Medulla oblongata (tissue), 1 donor: Measurements from ENCODE around the gene IL20RB.

ENCODE experiments used
- DNase-seq: peaks from one replicate; pipeline ENCODE4 v3.0.0-alpha.2; 2015; ENCODE audit errors: extremely low spot score

IL20RB gene

DNA sequence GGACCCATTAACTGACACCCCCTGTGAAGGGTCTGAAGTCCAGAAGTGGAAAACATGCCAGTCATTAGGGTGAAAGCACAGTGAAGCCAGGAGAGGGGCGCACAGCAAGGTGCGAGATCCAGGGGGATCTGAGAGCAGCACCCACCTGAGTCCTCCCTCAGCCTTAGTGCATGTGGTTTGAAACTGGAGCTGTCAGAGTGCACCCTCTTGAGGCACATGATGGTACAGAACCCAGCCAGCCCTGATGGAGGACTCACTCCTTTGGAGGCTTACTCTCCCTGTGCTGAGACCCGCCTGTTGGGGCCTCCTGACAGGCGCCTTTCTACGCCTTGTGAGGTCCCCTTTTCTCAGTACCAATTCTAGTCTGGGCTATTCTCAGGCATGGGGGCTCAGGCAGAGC lies 77.8 kb downstream of the IL20RB start:
- DNase-seq: no peak

DNA sequence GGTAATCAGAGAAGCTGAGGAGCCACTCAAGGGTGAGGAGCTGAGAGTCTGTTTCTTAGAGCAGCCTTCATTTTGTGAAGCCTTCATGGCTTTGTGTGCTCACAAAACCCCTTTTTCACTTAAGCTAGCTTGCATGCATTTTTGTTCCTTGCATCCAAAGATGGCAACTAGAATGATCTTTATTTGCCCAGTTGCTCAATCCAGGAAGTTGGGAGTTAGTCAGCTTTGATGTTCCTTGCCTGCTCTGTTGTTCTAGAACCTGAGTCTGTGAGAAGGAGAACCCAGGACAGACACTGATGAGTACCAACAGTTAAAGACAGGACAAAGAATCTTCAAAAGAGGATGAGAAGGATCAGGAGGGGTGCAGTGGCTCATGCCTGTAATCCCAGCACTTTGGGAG lies 81.8 kb downstream of the IL20RB start:
- no peak for DNase-seq

DNA sequence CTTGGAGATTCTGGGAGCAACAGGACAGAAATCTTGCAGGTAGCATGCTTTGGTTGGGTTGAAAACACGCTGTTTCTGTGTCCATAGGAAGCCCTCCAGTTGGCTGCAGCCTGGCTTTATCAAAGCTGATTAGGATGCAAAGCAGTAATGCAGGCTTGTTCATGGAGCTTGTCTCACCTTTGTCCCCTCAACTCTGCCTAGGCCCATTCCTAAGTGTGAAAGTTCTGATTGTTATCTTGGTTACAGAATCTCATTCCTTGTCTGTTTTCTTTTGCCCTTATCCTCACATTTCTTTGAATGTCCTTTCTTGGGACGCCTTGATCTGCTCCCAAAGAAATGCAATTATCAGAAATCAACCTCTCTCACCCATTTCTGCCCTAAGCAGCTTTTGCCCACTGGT lies 83.5 kb downstream of the IL20RB start:
- no peak for DNase-seq

DNA sequence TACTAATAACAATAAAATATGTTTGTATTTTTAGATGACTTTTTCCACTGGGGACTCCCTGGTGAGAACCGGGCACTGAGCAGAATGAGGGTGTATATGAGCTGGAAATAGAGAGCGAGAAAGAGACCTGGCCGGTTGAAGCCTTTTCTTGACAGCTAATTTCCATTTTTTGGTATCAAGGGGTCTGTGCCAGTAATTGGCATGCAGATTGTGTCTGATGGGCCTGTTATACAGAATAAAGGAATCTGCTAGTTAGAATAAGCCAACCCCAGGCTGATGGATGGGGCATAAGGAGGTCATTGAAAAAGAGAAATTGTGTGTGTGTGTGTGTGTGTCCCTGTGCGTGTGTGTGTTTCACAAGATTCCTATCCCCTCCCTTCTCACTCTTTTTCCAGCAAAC lies 83.9 kb downstream of the IL20RB start:
- no peak for DNase-seq

DNA sequence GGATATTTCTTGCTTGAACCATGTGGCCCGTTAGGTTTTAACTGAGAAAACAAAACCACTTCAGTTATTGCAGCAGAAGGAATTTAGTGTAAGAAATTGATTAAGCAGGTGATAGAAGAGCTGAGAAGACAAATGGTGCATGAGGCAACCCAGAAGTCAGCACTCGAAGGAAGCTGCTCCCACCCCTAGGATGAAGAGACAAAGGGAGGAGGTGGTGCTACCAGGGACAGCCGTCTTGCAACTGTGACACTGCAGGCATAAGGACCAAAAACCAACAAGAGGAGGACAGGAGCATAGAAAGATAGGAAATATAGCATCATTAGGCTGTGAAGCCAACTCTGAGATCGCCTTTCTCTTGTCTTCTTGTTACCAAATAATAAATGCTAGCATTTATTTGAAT lies 89.0 kb downstream of the IL20RB start:
- no peak for DNase-seq

DNA sequence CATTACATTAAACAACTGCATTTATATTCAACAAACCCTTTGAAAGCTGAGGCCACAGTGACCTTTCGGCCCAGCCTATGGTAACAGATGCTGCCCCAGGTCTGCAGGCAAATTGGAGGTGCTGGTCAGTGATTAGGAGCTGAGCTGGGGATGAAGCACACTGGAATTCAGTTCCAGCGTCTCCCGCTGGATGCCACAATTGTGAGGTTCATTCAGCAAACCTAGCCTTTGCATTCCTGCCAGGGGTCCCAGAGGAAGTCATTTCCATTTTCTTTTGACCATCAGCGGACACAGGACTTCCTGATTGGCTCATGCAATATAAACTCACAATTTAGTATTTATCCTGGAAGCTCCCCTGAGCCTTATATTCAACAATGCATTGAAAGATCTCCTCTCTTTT lies 89.5 kb downstream of the IL20RB start:
- DNase-seq: no peak

DNA sequence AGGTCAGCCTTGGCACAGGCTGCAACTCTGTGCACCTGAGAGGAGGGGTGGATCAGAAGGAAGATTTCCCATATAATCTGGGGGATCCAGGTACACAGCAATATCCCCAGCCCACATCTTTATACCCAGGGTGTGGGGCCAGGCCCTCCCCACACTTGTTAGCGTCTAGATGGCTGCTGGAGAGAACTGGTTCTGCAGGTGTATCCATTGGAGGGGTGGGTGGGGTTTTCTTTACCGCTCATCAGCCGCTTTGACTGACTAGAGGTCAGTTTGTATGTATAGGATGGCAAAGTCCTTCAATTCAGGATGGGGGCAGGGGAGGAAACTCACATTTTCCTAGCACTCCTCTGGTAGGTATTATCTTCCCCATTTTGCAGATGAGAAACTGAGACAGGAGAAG lies 92.5 kb downstream of the IL20RB start:
- DNase-seq: no peak

DNA sequence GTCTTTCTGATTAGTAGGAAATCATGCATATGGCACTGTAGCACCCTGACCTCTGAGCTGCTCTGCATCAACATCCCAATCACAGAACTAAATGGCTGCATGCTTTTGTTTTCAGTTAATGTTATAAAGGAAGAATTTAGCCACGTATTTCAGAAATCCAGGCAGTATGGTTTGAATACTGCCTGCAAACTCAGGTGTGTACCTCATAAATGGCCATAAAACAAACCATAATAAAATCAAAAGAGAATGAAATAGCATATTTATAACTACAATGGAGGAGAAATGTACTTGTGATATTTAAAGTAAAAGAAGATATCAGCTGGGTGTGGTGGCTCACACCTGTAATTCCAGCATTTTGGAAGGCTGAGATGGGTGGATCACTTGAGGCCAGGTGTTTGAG lies 94.5 kb downstream of the IL20RB start:
- no peak for DNase-seq
